ENCODE data around the gene ARHGEF6. TPM values are rescaled to one million over a fixed set of nuclear protein-coding genes. Genes with fewer than 3 reads are reported as not detected.

The ARHGEF6 gene
- total and polyA plus RNA-seq, 12 donors = 9.1 to 37.9 (median 25.0) TPM

DNA sequence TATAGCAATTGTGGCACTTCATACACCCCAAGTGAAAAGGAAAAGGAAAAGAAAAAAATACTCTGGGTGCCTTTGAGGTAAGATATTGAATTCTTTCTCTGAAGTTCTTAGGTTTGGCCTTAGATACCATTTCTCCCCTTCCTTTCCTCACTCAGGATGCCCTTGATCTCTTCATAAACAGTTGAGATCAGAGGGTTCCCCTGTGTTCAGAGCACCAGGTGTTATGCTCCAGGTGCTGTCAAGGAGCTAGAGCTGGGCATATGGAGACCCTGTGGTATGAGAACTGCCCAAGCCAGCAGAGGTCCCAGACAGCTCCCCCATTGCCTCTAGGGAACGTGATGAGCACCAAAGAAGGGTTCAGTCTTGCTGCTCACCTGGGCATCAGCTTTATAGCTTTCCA, 149.9 kb downstream of the ARHGEF6 start:
- no peaks in the 10 kb centered on the region for H3K4me1 ChIP-seq (replicated peaks in 1 of 2)
- no peaks in the 10 kb centered on the region for H3K36me3 ChIP-seq (replicated peaks in 1 of 2)
- TF ChIP-seq POLR2A (IDR thresholded peaks at IDR 0.05) = no peak
- TF ChIP-seq, protein P1, sequence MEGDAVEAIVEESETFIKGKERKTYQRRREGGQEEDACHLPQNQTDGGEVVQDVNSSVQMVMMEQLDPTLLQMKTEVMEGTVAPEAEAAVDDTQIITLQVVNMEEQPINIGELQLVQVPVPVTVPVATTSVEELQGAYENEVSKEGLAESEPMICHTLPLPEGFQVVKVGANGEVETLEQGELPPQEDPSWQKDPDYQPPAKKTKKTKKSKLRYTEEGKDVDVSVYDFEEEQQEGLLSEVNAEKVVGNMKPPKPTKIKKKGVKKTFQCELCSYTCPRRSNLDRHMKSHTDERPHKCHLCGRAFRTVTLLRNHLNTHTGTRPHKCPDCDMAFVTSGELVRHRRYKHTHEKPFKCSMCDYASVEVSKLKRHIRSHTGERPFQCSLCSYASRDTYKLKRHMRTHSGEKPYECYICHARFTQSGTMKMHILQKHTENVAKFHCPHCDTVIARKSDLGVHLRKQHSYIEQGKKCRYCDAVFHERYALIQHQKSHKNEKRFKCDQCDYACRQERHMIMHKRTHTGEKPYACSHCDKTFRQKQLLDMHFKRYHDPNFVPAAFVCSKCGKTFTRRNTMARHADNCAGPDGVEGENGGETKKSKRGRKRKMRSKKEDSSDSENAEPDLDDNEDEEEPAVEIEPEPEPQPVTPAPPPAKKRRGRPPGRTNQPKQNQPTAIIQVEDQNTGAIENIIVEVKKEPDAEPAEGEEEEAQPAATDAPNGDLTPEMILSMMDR (IDR thresholded peaks at IDR 0.05) = no peak
- intact Hi-C loops (cut with DNase I) = no loop called here
- no peaks in the 10 kb centered on the region for H3K9me3 ChIP-seq (replicated peaks in 1 of 3)
- no peak overlapping the region for H3K27ac ChIP-seq
- H3K27me3 ChIP-seq = peaks cover 17% of the 10 kb centered on the region
- DNase-seq = no peak
- H3K4me3 ChIP-seq = no peak overlapping the region
- WGBS, 4 donors = 30 to 58% (median 43%) methylated on average over 1 of the region's 1 CpG; no CpG with 5 or more reads in 1 of the 4 donors

DNA sequence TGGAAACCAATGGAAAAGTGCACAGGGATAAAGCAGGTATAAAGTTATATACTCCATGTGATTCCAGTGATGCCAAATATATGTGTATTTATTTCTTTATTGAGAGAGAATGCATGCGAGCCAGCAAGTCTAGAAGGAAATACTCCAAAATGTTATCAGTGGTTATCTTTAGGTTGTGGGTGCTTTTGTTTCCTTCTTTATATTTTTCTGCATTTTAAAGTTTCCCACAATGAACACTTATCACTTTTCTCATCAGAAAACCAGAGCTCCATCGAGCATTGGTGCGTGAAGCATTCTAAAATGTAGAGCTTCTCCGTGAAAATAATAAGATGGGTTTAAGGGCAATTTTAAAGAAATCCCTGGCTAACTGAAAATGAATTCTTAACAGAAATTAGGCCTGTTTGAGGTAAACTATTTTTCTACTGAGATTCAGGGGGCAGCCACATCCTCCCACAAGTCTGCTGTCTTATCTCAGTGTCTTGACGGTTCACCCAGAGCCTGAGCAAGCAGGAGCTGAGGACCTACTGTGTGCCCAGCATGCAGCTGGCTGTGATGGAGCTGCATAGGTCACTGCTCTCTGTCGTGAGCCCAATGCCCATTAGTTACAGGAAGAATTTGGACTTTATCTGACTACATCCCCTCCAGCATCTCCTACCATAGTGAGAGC, 151.5 kb downstream of the ARHGEF6 start:
- TF ChIP-seq POLR2A (IDR thresholded peaks at IDR 0.05) = no peak
- TF ChIP-seq, protein P1 (IDR thresholded peaks at IDR 0.05) = no peak
- Histone ChIP-seq H3K36me3 (replicated peaks in 1 of 2) (no peaks in the 10 kb centered on the region), H3K27ac (no peak overlapping the region), H3K4me3 (no peak overlapping the region), H3K27me3 (peaks cover 14% of the 10 kb centered on the region), H3K9me3 (replicated peaks in 1 of 3) (no peaks in the 10 kb centered on the region), H3K4me1 (replicated peaks in 1 of 2) (no peaks in the 10 kb centered on the region)
- 46 to 66% (median 58%) methylated on average over 6 of the region's 6 CpGs for WGBS, 4 donors
- no peak for DNase-seq
- intact Hi-C loops (cut with DNase I) = no loop called here

DNA sequence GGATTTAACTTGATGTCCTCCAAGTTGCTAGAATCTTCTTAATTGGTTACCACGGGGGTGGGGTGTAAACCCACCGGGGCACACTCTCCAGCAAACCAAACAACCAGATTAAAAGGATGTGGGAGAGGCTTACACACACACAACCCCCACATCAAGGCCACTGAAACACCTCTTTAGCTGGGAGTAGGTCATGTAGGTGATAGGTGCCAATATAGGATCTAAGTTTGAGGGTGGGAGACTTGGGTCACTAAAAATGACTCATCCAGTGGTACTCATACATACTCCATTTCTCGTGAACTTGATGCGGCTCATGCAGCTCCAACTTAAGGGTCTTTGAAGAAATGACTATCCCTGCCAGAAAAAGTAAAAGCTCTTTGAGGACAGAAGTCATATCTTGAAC, 153.3 kb downstream of the ARHGEF6 start:
- no peak overlapping the region for H3K27ac ChIP-seq
- 72 to 79% (median 74%) methylated on average over 4 of the region's 4 CpGs for WGBS, 4 donors
- no peaks in the 10 kb centered on the region for H3K4me1 ChIP-seq (replicated peaks in 1 of 2)
- no peaks in the 10 kb centered on the region for H3K36me3 ChIP-seq (replicated peaks in 1 of 2)
- no peaks in the 10 kb centered on the region for H3K9me3 ChIP-seq (replicated peaks in 1 of 3)
- peaks cover 8% of the 10 kb centered on the region for H3K27me3 ChIP-seq
- no peak for TF ChIP-seq POLR2A (IDR thresholded peaks at IDR 0.05)
- TF ChIP-seq, protein P1 (IDR thresholded peaks at IDR 0.05) = no peak
- intact Hi-C loops (cut with DNase I) = no loop called here
- no peak for DNase-seq
- H3K4me3 ChIP-seq = no peak overlapping the region

DNA sequence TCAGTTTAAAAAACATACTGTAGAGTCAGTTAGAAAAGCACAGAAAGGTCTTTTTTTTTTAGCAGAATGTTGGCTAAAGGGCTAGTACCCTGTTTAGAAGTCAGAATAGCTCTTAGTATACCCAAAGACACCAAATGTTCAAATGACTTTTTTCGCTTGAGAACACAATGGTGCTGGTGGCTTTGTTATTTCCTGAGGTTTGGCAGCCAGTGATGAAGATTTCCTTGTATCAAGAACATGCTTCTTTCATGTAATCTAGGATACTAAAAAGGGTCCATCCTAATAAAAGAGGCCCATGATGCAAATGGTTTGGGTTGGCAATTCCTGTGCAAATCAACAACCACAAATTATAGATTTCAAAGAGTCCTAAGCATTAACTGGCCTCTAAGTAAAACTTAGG, 153.8 kb downstream of the ARHGEF6 start:
- no peak for DNase-seq
- WGBS, 4 donors = 62 to 74% (median 64%) methylated on average over 1 of the region's 1 CpG; no CpG with 5 or more reads in 1 of the 4 donors
- TF ChIP-seq POLR2A (IDR thresholded peaks at IDR 0.05) = no peak
- TF ChIP-seq, protein P1 (IDR thresholded peaks at IDR 0.05) = no peak
- Histone ChIP-seq H3K36me3 (replicated peaks in 1 of 2) (no peaks in the 10 kb centered on the region), H3K4me1 (replicated peaks in 1 of 2) (no peaks in the 10 kb centered on the region), H3K4me3 (no peak overlapping the region), H3K27ac (no peak overlapping the region), H3K9me3 (replicated peaks in 1 of 3) (no peaks in the 10 kb centered on the region), H3K27me3 (peaks cover 8% of the 10 kb centered on the region)
- intact Hi-C loops (cut with DNase I) = no loop called here

Data from adrenal gland (tissue), 12 donors.